CD14-positive monocyte (primary cell): ENCODE data around the gene RAB44. TPM values are rescaled to one million over a fixed set of nuclear protein-coding genes. Genes with fewer than 3 reads are reported as not detected.

Experiments used
- DNase-seq, 3 donors: peaks; one replicate each; pipeline ENCODE4 v3.0.0-alpha.2; 2011 to 2022
- H2AFZ ChIP-seq: 2 replicates; pipeline ENCODE4 v1.6.0; 2012; ENCODE audit warnings: mild to moderate bottlenecking, low read depth, low read length, inconsistent platforms; ENCODE audit not compliant: insufficient read depth, poor library complexity, severe bottlenecking
- H3K27ac ChIP-seq, 2 donors: 1 replicate in 1 of 2; 2 replicates in 1 of 2; pipeline ENCODE4 v1.5.1; 2012 to 2013; ENCODE audit warnings: low read length in 2 of 2, control low read depth in 1 of 2, inconsistent platforms in 1 of 2, low read depth in 1 of 2, mild to moderate bottlenecking in 1 of 2
- H3K27me3 ChIP-seq, 2 donors: one replicate each; pipeline versions ENCODE4 v1.6.0 to v1.6.1; 2011 to 2013; ENCODE audit warnings: low read length in 2 of 2; ENCODE audit not compliant: control insufficient read depth in 2 of 2, insufficient read depth in 2 of 2
- H3K36me3 ChIP-seq, 2 donors: replicated peaks in 1 of 2; 1 replicate in 1 of 2; 2 replicates in 1 of 2; pipeline versions ENCODE4 v1.5.1 to v1.6.1; 2012 to 2013; ENCODE audit warnings: low read length in 2 of 2, control low read depth in 1 of 2, inconsistent platforms in 1 of 2, mild to moderate bottlenecking in 1 of 2; ENCODE audit not compliant: insufficient read depth in 2 of 2, control insufficient read depth in 1 of 2
- H3K4me1 ChIP-seq, 2 donors: 1 replicate in 1 of 2; 2 replicates in 1 of 2; pipeline versions ENCODE4 v1.5.1 to v1.6.1; 2012 to 2013; ENCODE audit warnings: low read length in 2 of 2, control low read depth in 1 of 2, inconsistent platforms in 1 of 2, mild to moderate bottlenecking in 1 of 2, moderate library complexity in 1 of 2; ENCODE audit not compliant: insufficient read depth in 2 of 2, control insufficient read depth in 1 of 2
- H3K4me2 ChIP-seq: replicated peaks from 2 replicates; pipeline ENCODE3; 2012; ENCODE audit warnings: low read length, moderate library complexity, mild to moderate bottlenecking; ENCODE audit not compliant: poor library complexity, severe bottlenecking; ENCODE audit errors: extremely low read depth
- H3K4me3 ChIP-seq, 3 experiments: fragments of 200-600 bp in 1 of 3; sonication (generic) in 1 of 3; replicated peaks in 1 of 3; 1 replicate in 2 of 3; 2 replicates in 1 of 3; pipeline ENCODE4 v1.5.1; 2011 to 2013; ENCODE audit warnings: low read length in 3 of 3, mild to moderate bottlenecking in 3 of 3, control low read depth in 2 of 3, low read depth in 2 of 3, inconsistent platforms in 1 of 3, moderate library complexity in 1 of 3
- H3K79me2 ChIP-seq: 2 replicates; pipeline ENCODE4 v1.6.0; 2012; ENCODE audit warnings: mild to moderate bottlenecking, control low read depth, inconsistent platforms, low read length, moderate library complexity; ENCODE audit not compliant: insufficient read depth
- H3K9ac ChIP-seq: 2 replicates; pipeline ENCODE4 v1.6.0; 2017; ENCODE audit warnings: low read length, mild to moderate bottlenecking; ENCODE audit not compliant: insufficient read depth, poor library complexity, severe bottlenecking
- H3K9me3 ChIP-seq, 2 donors: replicated peaks in 1 of 2; 1 replicate in 1 of 2; 2 replicates in 1 of 2; pipeline versions ENCODE4 v1.5.1 to v1.6.1; 2012 to 2013; ENCODE audit warnings: low read length in 2 of 2, control low read depth in 1 of 2; ENCODE audit not compliant: control insufficient read depth in 1 of 2, insufficient read depth in 1 of 2
- H4K20me1 ChIP-seq: 2 replicates; pipeline ENCODE4 v1.6.0; 2012; ENCODE audit warnings: mild to moderate bottlenecking, low read length, control low read depth, moderate library complexity; ENCODE audit not compliant: insufficient read depth
- H3K27ac Mint-ChIP-seq, 7 donors: one replicate each; pipeline ENCODE4 v1.8.0; 2020; ENCODE audit warnings: mild to moderate bottlenecking in 7 of 7, mixed read lengths in 7 of 7, moderate library complexity in 6 of 7, inconsistent platforms in 2 of 7
- H3K27me3 Mint-ChIP-seq, 3 donors: one replicate each; pipeline ENCODE4 v1.8.0; 2021 to 2022; ENCODE audit warnings: low read depth in 3 of 3, mild to moderate bottlenecking in 3 of 3, mixed read lengths in 3 of 3, moderate library complexity in 3 of 3, inconsistent platforms in 1 of 3
- H3K36me3 Mint-ChIP-seq, 2 donors: one replicate each; pipeline ENCODE4 v1.8.0; 2020; ENCODE audit warnings: mixed read lengths in 2 of 2, inconsistent platforms in 1 of 2, mild to moderate bottlenecking in 1 of 2
- H3K4me1 Mint-ChIP-seq: one replicate; pipeline ENCODE4 v1.8.0; 2020; ENCODE audit warnings: mild to moderate bottlenecking, mixed read lengths
- H3K4me3 Mint-ChIP-seq, 2 donors: one replicate each; pipeline ENCODE4 v1.8.0; 2020; ENCODE audit warnings: mild to moderate bottlenecking in 2 of 2, mixed read lengths in 2 of 2, moderate library complexity in 1 of 2
- H3K9me3 Mint-ChIP-seq, 7 donors: one replicate each; pipeline ENCODE4 v1.8.0; 2020 to 2022; ENCODE audit warnings: mixed read lengths in 7 of 7, mild to moderate bottlenecking in 6 of 7, moderate library complexity in 6 of 7, inconsistent platforms in 2 of 7
- CTCF ChIP-seq: fragments of 200-600 bp; IDR thresholded peaks from one replicate; pipeline ENCODE4 v1.8.0; 2022; ENCODE audit warnings: antibody characterized with exemption, mild to moderate bottlenecking
- WGBS: methylation state at CpG from one replicate; pipeline ENCODE4 v1.1.5; 2013; ENCODE audit warnings: missing lambda C conversion rate; ENCODE audit not compliant: insufficient coverage; 5-methylcytosine and 5-hydroxymethylcytosine counted together
- intact Hi-C, 2 donors: fragments of 100-400 bp; cut with micrococcal nuclease; formaldehyde crosslinking; loops; one replicate each; pipeline versions ENCODE4 v1.15.0 to v1.15.1; 2023
- polyA plus RNA-seq, 3 donors: library from polyadenylated mRNA; depleted of rRNA in 1 of 3; unstranded in 2 of 3; stranded (reverse) in 1 of 3; fragments of 300-500 nt in 2 of 3; fragments of >200 nt in 1 of 3; fragmentation: Illumina TruSeq in 2 of 3; gene quantifications; 1 replicate in 2 of 3; 2 replicates in 1 of 3; pipeline ENCODE4 v1.2.3, GENCODE V29; 2012 to 2021

The RAB44 gene
- polyA plus RNA-seq, 3 donors, result 1.5 to 18.0 (median 1.9) TPM

GRCh38 chr6:36752187-36752885 lies 54.7 kb downstream of the RAB44 start:
- Histone ChIP-seq H3K27me3 (no peaks in the 10 kb centered on the region), H2AFZ (no peak overlapping the region), H4K20me1 (no peaks in the 10 kb centered on the region), H3K27ac (peak overlapping the region; percentile 97 to 98), H3K4me1 (peaks cover 62 to 65% of the 10 kb centered on the region in 2 donors), H3K4me3 (peak overlapping the region in 1 of 3 experiments; percentile 6), H3K9me3 (peaks cover 18 to 24% of the 10 kb centered on the region in 2 donors), H3K4me2 (peak overlapping the region; percentile 6), H3K79me2 (no peaks in the 10 kb centered on the region), H3K9ac (peak overlapping the region; percentile 72), H3K36me3 (no peaks in the 10 kb centered on the region)
- 75% methylated on average over 4 of the region's 6 CpGs for WGBS
- no peak for TF ChIP-seq CTCF
- Mint-ChIP-seq H3K27ac (peak overlapping the region; percentile 97 to 100 (median 98)), H3K36me3 (peaks cover 10 to 13% of the 10 kb centered on the region in 2 donors), H3K27me3 (peaks cover 0 to 2% (median 1%) of the 10 kb centered on the region in 3 donors), H3K4me3 (peak overlapping the region in 1 of 2 donors; percentile 55), H3K4me1 (peaks cover 62% of the 10 kb centered on the region), H3K9me3 (peaks cover 13 to 27% (median 20%) of the 10 kb centered on the region in 7 donors)
- intact Hi-C loops, result loop anchor here in 1 of 2 donors (2.0 kb wide), 1 partner anchor 26 kb away; no protein-coding TSS in a partner anchor
- DNase-seq, result peak; percentile 46 to 82 (median 74)

GRCh38 chr6:36752886-36753506 lies 55.4 kb downstream of the RAB44 start:
- no peaks in the 10 kb centered on the region for H3K36me3 ChIP-seq
- H3K4me2 ChIP-seq, result peak overlapping the region; percentile 35
- H2AFZ ChIP-seq, result no peak overlapping the region
- H3K4me1 Mint-ChIP-seq, result peaks cover 69% of the 10 kb centered on the region
- peak overlapping the region; percentile 72 for H3K9ac ChIP-seq
- peaks cover 0 to 2% (median 1%) of the 10 kb centered on the region in 3 donors for H3K27me3 Mint-ChIP-seq
- H3K9me3 ChIP-seq, result peaks cover 18 to 23% of the 10 kb centered on the region in 2 donors
- peak overlapping the region in 1 of 3 experiments; percentile 29 for H3K4me3 ChIP-seq
- no peaks in the 10 kb centered on the region for H4K20me1 ChIP-seq
- peaks cover 13% of the 10 kb centered on the region in 2 donors for H3K36me3 Mint-ChIP-seq
- intact Hi-C loops, result loop anchor here in 1 of 2 donors (2.0 kb wide), 1 partner anchor 26 kb away; no protein-coding TSS in a partner anchor
- peak overlapping the region; percentile 97 to 98 for H3K27ac ChIP-seq
- TF ChIP-seq CTCF, result no peak
- H3K27ac Mint-ChIP-seq, result peak overlapping the region; percentile 97 to 100 (median 98)
- peak overlapping the region; percentile 47 to 51 for H3K4me3 Mint-ChIP-seq
- H3K27me3 ChIP-seq, result no peaks in the 10 kb centered on the region
- peaks cover 69 to 71% of the 10 kb centered on the region in 2 donors for H3K4me1 ChIP-seq
- peaks cover 13 to 26% (median 20%) of the 10 kb centered on the region in 7 donors for H3K9me3 Mint-ChIP-seq
- no peaks in the 10 kb centered on the region for H3K79me2 ChIP-seq
- 0% methylated on average over 3 of the region's 6 CpGs for WGBS
- peak; percentile 90 to 93 (median 92) for DNase-seq
